HT-29 (cell line): ENCODE data around the gene DST. TPM values are rescaled to one million over a fixed set of nuclear protein-coding genes. Genes with fewer than 3 reads are reported as not detected.
"Not testable (repeated sequence)": the region's sequence is repeated elsewhere in the genome, so short reads cannot be mapped to it uniquely, and the experiment has no call there.

Experiments used
- DNase-seq: peaks from one replicate; pipeline ENCODE4 v3.0.0-alpha.2; 2015; ENCODE audit warnings: low spot score
- total RNA-seq: library from RNA; depleted of rRNA; stranded (reverse); fragments of >200 nt; shearing (Covaris generic); gene quantifications from 2 replicates; pipeline ENCODE4 v1.2.3, GENCODE V29; 2014

DST gene
- total RNA-seq, 1 experiment from 2014 or later: 33.5 TPM

DNA sequence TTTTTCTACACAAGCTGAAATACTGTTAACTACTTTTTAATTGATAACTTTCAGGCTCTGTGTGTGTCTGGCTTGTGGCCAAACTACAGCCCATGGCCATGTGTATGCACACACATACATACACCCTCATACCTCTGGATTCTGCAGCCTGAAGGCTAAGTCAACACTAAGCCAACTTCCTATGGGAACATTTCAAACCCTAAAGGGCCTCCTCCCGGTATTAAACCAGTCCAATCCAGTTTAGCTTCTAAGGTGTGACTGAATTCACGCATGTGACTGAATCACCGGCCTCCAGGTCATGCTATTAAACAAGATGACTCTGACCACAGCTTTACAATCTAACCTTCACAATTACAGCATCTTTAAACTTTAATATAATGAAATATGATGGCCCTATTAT, 20.7 kb upstream of the DST start:
- DNase-seq: peak; percentile 56

DNA sequence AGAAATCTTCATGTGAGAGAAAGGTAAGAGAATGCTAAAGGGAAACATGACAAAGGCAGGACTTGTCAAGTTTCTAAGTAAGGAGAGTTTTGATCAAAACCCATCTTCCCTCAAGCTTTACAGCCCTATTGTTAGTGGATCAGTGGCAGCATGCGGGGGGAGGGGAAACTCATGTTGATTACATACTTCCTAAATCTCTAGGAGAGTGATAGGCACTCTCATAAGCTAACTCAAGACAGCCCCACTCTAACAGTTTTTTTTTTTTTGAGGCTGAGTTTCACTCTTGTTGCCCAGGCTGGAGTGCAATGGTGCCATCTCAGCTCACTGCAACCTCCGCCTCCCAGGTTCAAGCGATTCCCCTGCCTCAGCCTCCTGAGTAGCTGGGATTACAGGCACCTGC, 18.6 kb upstream of the DST start:
- not testable (repeated sequence) for DNase-seq

DNA sequence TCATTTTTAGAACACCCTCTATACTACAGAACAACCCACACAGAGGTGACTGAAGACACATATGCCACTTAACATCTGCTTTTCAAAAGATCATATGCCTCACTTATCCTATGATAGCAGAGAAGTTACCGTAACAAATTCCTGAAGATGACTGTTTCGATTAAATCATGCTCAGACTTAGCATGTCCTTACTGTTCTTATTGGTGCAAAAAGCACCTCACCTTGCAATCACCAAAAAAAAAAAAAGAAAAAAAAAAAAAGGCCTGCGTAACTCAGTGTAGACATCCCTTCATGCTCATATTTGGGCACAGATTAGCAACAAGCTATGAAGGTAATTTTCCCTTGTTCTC, 17.7 kb upstream of the DST start:
- no peak for DNase-seq

DNA sequence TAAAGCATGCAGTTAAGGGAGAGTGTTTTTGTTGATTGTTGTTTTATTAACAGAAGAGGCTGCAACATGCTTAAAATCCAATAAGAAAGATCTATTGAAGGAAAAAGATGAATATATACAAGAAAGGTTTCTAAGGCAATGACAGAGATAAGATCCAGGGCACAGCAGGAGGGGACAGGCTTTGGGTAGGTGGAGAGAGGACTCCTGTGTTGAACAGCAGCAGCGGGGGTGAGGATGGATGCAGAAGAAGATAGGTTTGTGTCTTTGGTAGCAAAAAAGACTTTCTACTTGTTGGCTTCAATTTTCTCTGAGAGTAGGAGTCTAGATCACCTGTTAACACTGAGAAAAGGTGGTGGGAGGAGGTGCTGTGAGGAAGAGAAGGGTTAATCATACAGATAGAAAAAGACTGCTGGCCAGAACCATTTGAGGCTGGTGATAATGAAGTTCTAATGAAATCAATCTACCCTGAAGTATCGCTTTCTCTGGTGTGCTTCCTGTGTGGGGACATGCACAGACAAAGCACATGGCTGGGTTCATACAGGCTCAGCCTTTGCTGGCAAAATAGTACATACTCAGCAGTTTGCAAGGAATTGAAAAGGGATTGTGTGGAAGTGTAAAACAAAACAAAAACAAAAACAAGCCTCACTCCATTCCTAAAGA, 17.2 kb upstream of the DST start:
- DNase-seq: no peak

DNA sequence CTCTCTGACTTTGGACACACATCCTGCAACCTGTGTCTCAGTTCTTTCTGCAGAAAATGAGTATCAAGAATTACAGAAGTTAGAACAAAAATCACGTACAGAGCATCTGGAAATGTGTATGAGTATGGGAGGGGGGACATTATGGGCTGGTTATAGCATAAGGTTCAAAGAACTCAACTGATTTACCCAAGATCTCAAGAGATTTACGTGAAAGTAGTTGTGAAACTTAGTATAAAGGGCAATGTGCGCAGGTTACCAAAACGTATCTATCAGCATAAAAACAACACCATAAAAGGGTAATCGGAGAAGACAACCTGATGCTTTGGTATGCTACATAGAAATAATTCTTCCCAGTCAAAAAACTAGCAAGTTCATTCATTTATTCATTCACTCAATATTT, 15.6 kb upstream of the DST start:
- no peak for DNase-seq

DNA sequence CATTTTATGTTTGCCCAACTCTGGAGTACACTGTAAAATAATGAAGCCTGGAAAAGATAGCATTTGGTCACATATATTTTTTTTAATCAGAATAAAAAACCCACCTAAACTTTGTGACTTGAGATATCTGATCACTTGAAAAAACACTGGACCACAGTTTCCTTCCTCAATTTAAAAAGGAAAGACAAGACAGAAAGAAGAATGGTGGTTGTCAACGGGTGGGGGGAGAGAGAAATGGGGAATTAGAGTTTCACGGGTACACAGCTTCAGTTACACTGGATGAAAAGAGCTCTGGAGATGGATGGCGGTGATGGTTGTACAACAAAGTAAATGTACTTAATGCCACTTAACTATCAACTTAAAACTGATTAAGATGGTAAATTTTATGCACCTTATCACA, 14.7 kb upstream of the DST start:
- DNase-seq: no peak

DNA sequence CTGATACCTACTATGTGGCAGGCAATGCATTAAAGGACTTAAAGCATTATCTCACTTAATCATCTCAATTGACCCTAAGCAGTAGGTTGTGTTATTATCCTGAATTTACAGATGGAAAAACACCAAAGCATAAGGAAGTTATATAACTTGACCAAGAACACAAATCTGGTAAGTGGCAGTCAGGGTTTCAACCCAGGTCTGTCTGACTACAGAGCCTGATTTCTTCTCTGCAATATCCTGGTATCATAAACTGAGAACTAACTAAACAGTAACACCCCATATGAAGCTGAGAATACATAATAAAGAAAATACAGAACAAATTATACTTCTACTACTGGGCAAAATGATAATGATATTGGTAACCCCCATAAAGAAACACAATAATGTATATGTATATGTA, 13.8 kb upstream of the DST start:
- DNase-seq: no peak

DNA sequence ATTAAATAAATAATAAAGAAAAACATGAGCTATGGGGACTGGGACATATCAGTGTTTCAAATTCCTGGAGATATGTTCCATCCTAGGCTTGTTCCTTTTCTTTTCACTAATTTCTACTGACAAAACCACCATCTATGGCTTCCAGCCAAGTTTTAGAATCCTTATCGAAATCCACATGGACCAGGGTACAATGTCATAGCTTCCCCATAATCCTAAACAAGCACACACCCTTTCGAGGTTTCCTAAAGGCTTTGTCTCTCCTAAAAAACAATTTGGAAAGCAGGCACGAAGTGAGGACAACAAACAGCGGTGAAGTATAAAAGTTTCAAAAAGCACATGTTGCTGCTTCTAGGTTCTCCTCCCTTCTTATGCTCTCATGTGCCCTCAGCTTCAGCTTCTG, 13.3 kb upstream of the DST start:
- DNase-seq: peak; percentile 29

DNA sequence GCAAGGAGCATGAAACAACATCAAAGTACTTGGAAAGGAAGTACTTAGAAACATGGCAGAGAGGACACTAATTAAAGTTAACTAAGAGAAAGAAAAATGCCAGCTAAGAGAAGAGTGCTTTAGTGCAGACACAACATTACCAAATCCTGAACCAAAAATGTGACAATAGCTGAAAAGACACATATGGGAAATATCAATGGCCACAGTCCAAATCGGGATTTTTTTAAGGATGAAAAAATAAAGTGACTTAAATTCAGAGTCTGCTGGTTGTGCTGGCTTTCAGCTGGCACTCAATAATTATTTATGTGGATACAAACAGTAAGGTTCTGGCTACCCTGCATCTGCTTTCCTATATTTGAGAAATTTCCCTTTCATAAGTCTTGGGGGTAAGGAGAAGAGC, 12.6 kb upstream of the DST start:
- DNase-seq: no peak

DNA sequence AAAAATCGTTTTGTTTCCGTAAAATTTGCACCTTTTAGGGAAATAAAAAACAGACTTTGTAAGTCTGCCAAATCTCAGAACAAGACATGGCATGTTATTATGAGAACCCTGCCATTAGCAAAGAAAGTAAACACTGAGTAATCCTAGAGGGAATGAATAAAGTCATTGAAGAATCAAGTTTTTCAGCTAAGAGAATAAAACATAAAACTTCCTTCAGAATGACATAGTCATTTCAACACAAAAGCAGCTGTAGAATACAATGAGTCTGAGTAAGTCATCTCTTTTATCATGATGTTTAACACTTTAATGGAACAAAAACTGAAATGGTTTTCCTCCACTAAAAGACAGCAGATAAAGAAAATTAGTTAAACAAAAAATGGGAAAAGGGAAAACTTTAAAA, 10.3 kb upstream of the DST start:
- no peak for DNase-seq

DNA sequence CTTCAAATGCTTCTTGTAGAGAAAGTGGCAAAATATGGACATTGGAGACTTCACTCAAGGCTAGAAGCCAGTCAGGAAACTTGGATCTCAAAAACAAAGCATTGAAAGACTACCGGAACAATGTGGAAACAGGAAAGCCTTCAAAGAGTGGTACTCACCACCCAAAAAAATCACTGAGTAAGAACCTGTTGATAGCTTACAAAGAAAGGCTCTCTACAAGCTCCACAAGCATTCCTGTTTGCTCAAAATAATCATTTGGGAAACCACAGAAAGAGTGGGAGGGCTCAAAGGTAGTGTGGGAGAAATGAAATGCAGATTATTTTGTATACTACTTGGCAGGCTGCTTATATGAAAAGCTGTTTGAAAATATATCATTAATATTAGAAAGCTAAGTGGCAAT, 9.5 kb upstream of the DST start:
- DNase-seq: peak; percentile 58

DNA sequence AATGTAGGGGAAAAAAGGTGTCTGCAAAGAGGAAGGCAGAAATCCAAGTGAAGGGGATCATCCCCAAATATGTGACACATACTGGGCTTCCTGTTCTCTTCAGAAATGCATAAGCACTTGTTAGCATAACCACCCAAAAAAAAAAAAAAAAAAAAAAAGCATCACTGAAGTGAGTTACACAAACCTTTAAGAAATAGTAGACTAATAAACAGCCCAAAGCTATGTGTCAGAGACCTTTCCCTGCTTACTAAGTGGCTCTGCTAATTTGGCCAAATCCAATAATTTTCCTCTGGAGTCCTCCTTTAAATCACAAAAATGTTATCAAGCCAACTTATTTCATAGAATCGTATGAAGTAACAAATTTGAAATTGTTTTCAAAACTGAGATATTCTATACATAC, 7.5 kb upstream of the DST start:
- no peak for DNase-seq

DNA sequence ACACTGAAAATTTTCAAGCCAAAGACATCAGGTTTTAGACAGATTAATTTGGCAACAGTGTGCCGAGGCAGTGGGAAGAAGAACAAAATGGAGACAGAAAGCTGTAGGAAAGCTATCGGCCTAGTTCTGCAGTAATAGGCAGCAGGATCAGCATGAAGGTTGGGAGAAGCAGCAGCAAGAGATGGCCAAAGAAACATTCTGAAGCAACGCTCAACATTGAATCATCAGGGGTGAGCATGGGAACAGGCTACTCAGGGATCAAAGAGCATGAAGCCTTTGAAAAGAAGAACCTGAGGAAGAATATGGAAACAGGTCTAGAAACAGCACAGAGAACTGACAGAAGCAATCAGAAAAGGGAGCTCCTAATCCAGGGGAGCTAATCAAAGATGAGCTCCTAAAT, 7.1 kb upstream of the DST start:
- peak; percentile 13 for DNase-seq

DNA sequence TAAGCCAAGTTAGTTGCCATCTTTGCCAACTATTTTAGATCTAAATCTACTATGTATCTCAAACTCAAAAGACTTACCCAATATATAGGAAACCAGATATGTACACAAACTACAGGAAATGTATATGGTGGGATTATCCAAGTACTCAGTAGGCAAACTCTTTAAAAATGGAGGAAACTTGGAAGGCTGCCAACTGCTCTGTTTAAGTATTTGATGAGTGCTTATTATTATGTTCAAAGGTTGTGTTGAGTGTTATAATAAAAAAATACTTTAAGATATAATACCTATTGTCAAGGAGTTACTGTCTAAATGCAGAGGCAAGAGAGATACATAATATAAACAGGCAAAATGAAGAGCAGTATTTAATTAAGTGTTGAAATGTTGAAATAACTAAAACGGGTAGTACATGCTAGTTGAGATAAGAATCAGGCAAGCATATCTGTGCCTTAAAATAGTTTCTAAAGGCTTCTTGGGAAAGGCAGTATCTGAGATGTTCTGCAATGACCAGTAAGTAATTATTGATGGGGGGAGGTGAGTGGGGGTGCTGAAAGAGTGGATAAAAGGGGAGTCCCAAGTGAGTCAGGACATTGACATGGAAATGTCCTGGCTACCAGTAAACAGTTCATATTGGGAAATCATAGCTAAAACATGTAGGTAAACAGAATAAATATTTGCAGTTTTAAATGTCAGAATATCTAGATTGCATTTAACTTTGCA, 6.5 kb upstream of the DST start:
- peak; percentile 79 for DNase-seq

DNA sequence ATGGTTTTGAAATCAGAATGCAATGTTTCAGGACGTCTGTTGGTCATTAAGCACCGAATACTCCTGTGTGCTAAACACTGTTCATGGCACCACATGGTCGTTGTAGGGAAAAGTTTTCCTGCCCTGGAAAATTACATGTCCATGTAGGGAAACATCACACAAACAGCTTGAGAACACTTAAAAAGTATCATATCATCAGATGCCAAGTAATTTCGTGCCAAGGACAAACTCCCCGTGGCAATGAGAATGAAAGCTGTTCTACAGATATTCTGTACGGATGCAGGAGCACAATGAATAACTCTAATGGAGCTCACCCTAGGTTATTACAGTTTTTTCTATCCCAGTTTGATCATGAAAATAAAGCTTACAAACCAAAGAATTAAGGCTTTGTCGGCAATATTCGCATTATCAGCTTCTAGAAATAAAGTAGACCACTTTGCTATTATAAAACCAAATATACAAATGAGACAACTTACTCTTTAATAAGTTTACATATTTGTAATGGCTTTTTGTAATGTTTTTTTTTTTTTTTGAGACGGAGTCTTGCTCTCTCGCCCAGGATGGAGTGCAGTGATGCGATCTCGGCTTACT, 4.6 kb upstream of the DST start:
- no peak for DNase-seq

DNA sequence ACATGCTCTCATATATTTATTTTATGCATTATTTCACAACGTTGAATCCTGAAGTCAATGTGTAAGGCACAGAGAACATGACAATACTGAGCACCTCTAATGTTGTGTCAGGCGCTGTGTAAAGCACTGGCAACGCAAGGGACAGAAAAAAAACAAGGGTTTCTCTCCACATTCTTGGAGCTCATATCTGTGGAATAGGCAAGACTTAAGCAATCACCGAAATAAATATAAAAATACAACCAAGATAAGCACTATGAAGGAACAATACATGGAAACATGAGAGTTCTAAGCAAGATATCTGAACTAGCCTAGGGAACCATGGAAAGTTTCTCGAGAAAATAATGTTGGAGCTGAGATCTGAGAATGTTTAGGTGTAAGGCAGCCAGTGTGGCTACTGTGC, 1.7 kb upstream of the DST start:
- no peak for DNase-seq

DNA sequence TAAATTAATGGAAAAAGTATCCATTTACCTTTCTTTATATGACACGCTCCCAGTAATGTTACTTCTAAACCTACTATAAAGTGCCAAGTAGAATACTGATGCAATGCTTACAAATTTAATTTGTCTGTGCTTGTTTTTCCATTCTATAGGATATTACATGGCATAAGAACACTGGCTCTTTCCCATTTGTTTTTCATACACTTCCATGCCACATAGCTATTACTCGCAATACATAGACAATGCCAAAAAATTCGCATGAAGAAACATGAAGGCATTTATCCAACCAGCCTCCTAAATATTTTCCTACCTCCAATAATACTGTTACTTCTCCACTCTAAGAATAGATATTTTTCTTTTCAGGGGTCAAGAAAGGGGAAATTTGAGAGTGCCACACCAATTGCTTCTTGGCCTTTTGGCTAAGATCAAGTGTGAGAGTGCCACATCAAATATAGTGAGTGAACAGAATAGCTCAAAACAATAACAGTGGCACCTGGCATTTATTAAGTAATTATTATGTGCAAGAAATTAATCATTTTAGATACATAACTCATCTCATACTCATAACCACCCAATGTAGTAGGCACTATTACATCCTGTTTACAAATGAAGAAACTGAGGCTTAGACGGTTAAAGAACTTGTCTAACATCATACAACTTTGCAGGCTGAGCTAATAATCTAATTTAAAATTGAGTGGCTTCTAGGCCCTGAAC, 845 bp upstream of the DST start:
- DNase-seq: no peak

DNA sequence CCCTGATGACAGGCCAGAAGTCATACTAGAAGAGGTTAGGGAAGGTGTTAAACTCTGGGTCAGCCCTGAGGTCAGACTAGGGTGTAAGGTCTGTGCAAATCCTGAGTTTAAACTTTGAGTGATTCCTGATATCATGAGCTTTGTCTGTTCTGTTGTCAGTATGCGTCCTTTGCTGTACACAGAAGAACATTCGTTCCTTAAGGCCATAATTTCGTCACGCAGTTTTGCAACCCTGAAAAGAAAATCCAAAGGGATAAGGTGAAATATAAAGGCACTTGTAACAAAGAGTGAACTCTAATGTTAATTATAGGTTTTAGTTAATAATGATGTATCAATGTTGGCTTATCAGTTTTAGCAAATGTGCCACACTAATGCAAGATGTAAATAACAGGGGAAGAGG, 2.3 kb downstream of the DST start:
- DNase-seq: no peak

DNA sequence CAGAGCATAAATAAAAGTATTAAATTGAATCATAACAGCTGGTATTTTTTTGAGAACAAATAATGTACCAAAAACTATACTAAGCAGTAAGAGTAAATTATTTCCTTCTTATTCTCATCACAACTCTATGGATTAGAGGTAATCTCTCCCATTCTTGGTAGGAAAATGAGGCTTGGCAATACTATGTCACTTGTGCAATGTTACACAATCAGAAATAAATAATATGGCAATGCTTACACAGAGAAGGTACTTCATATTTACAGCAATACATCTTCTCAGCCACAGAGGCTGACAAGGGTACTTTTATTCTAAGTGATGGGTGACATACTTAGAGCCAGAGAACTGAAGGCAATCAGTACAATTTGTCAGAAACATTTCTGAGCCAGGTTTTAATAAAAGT, 3.9 kb downstream of the DST start:
- DNase-seq: no peak

DNA sequence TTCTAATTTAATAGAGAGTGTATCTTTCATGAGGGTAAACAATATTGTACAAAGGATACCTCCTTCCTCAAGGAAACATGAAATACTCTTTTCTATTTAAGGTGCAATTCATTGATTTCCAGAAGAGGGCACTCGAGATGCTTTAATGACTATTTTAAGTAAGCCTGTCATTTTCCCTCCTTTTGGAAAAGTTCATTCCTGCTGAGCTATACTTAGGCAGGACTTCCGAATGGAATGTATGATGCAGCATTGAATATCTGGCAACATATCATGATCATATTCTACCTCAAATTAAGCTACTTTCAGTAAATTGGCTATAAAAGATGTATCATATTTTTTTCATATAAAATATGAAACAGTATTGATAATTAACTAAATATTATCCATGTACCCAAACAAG, 5.0 kb downstream of the DST start:
- DNase-seq: peak; percentile 76

DNA sequence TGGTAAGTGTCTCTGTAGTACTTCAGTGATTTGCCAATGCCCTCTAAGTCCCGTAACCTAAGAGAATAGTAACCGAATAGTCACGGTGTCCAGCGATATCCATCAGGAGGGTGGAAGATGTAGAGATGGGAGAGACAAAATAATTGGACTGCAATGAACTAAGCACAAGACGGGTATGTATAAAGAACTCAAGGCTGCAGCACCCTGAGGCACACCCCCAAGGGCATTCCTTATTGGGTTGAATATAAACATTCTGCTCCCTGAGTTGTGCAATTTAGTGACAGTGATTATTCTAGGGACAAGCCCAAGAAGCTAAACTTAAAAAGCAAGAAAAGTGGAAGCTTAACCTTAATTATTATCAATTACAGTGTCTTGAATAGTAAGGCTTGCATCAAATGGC, 14.6 kb downstream of the DST start:
- DNase-seq: no peak

DNA sequence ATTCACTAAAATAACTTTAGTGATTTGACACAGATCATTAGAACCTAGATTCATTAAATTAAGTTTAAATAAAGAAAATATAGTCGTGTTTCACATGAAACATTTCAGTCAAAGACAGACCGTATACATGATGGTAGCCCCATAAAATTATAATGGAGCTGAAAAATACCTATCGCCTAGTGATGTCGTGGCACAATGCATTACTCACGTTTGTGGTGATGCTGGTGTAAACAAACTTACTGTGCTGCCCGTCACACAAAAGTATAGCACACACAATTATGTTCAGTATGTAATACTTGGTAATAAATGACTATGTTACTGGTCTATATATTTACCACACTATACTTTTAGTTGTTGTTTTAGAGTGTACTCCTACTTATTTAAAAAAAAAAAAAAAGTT, 17.3 kb downstream of the DST start:
- peak; percentile 29 for DNase-seq

DNA sequence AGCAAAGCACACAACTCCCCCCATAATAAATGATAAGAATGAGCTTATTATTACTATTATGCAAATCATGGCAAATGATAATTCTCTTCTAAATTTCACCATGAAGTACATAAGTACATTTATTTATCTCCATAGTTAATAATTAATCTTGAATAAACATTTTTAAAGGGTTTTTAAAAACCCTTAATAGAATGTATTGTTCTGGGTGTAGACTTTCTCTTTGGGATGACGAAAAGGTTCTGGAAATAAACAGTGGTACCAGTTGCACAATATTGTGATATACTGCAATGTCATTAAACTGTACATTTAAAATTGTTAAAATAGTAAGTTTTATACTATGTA, 18.0 kb downstream of the DST start:
- no peak for DNase-seq
